NCI-H82 treated with DMSO at 0.1 percent for 48 hours (cell line): ENCODE data around the gene KIRREL1.

ENCODE experiments used
- DNase-seq: peaks from one replicate; lab custom pipeline; 2025; ENCODE audit not compliant: unreplicated experiment; lab: John Stamatoyannopoulos, UW

Gene KIRREL1

GRCh38 chr1:157971769-157972168 is 21.7 kb upstream of the KIRREL1 start:
- DNase-seq: no peak

- no peak for DNase-seq
These were observed 18.1 kb upstream of the KIRREL1 start for GRCh38 chr1:157975228-157975950.

GRCh38 chr1:157976888-157977287 is 16.6 kb upstream of the KIRREL1 start:
- DNase-seq: no peak

- no peak for DNase-seq
These were observed 14.7 kb upstream of the KIRREL1 start for GRCh38 chr1:157978586-157979403.

GRCh38 chr1:157982136-157982535 is 11.3 kb upstream of the KIRREL1 start:
- DNase-seq: no peak

GRCh38 chr1:157983787-157984186 is 9.7 kb upstream of the KIRREL1 start:
- no peak for DNase-seq

- no peak for DNase-seq
These were observed 9.0 kb upstream of the KIRREL1 start for GRCh38 chr1:157984469-157984868.

GRCh38 chr1:157985473-157985872 is 8.0 kb upstream of the KIRREL1 start:
- DNase-seq: no peak

- no peak for DNase-seq
These were observed 5.4 kb upstream of the KIRREL1 start for GRCh38 chr1:157988002-157988401.

GRCh38 chr1:157992031-157992832 is 1.2 kb upstream of the KIRREL1 start:
- peak; percentile 72 for DNase-seq

GRCh38 chr1:157992833-157993146 is 655 bp upstream of the KIRREL1 start:
- DNase-seq: no peak

- no peak for DNase-seq
These were observed 617 bp downstream of the KIRREL1 start for GRCh38 chr1:157993918-157994605.

GRCh38 chr1:157994704-157995582 is 1.5 kb downstream of the KIRREL1 start:
- DNase-seq: no peak

GRCh38 chr1:157995583-157996169 is 2.2 kb downstream of the KIRREL1 start:
- DNase-seq: no peak

- no peak for DNase-seq
These were observed 3.0 kb downstream of the KIRREL1 start for GRCh38 chr1:157996433-157996832.

- no peak for DNase-seq
These were observed 7.1 kb downstream of the KIRREL1 start for GRCh38 chr1:158000507-158000906.

GRCh38 chr1:158002022-158002630 is 8.7 kb downstream of the KIRREL1 start:
- DNase-seq: no peak

GRCh38 chr1:158002631-158003405 is 9.4 kb downstream of the KIRREL1 start:
- no peak for DNase-seq

- no peak for DNase-seq
These were observed 10.0 kb downstream of the KIRREL1 start for GRCh38 chr1:158003406-158003800.
